ENCODE data around the gene ZMYND19. TPM values are rescaled to one million over a fixed set of nuclear protein-coding genes. Genes with fewer than 3 reads are reported as not detected.

ZMYND19 gene
- total RNA-seq, 2 experiments from 2014 or later = 31.3 to 33.0 TPM

GRCh38 chr9:137593176-137593575 lies 2.9 kb upstream of the ZMYND19 start:
- ATAC-seq (ENCODE audit: low read depth) (no peak), DNase-seq (no peak)
- H3K36me3 Mint-ChIP-seq = peaks cover 1% of the 10 kb centered on the region
- peaks cover 8% of the 10 kb centered on the region for H3K4me1 Mint-ChIP-seq
- no peak overlapping the region for H3K27ac Mint-ChIP-seq
- peaks cover 2% of the 10 kb centered on the region for H3K27me3 Mint-ChIP-seq
- H3K4me3 Mint-ChIP-seq = no peak overlapping the region
- no peaks in the 10 kb centered on the region for H3K9me3 Mint-ChIP-seq
- POLR2A ChIA-PET = no interaction called here

GRCh38 chr9:137592767-137593166 lies 2.5 kb upstream of the ZMYND19 start:
- POLR2A ChIA-PET = interaction anchor here (0.5 kb wide), 1 partner anchor 19 kb away, joined by 3 read pairs; no protein-coding TSS in a partner anchor
- no peak for ATAC-seq (ENCODE audit: low read depth)
- H3K4me3 Mint-ChIP-seq = no peak overlapping the region
- H3K9me3 Mint-ChIP-seq = no peaks in the 10 kb centered on the region
- peaks cover 5% of the 10 kb centered on the region for H3K36me3 Mint-ChIP-seq
- peaks cover 11% of the 10 kb centered on the region for H3K4me1 Mint-ChIP-seq
- no peak overlapping the region for H3K27ac Mint-ChIP-seq
- DNase-seq = no peak
- H3K27me3 Mint-ChIP-seq = peaks cover 2% of the 10 kb centered on the region

DNA sequence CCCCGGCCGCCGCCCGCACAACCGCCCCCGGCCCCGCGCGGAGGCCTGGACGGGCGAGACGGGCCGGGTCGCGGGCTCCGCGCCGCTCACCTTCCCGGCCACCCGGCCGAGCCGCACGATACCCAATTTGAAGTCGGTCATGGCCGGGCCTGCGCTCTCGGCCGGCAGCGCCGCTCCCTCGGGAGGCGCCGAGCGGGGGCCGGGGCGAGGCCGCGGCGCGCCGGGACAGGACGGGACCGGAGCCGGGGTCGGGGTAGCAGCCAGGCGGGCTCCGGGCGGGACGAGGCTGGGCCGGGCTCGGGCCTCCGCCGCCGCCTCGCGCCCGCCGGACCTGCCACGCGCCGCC lies 216 bp downstream of the ZMYND19 start:
- Mint-ChIP-seq H3K4me1 (peaks cover 11% of the 10 kb centered on the region), H3K27ac (no peak overlapping the region), H3K4me3 (no peak overlapping the region), H3K36me3 (peaks cover 8% of the 10 kb centered on the region), H3K9me3 (no peaks in the 10 kb centered on the region), H3K27me3 (no peaks in the 10 kb centered on the region)
- ATAC-seq (ENCODE audit: low read depth) (no peak), DNase-seq (no peak)
- POLR2A ChIA-PET = interaction anchor here (1.2 to 1.8 kb wide), 6 partner anchors 12 to 40 kb away, joined by 3 to 7 read pairs (median 4); partner anchors contain the start of genes ARRDC1, EHMT1, MRPL41 and PNPLA7

GRCh38 chr9:137589441-137590122 lies 730 bp downstream of the ZMYND19 start:
- no peaks in the 10 kb centered on the region for H3K27me3 Mint-ChIP-seq
- POLR2A ChIA-PET = interaction anchor here (1.2 kb wide), 1 partner anchor 38 kb away, joined by 5 read pairs; the partner anchor contains the start of gene MRPL41
- ATAC-seq (ENCODE audit: low read depth) (peak; percentile 6), DNase-seq (peak; percentile 60)
- peaks cover 11% of the 10 kb centered on the region for H3K4me1 Mint-ChIP-seq
- no peaks in the 10 kb centered on the region for H3K9me3 Mint-ChIP-seq
- H3K27ac Mint-ChIP-seq = peak overlapping the region; percentile 76
- peaks cover 8% of the 10 kb centered on the region for H3K36me3 Mint-ChIP-seq
- peak overlapping the region; percentile 88 for H3K4me3 Mint-ChIP-seq

DNA sequence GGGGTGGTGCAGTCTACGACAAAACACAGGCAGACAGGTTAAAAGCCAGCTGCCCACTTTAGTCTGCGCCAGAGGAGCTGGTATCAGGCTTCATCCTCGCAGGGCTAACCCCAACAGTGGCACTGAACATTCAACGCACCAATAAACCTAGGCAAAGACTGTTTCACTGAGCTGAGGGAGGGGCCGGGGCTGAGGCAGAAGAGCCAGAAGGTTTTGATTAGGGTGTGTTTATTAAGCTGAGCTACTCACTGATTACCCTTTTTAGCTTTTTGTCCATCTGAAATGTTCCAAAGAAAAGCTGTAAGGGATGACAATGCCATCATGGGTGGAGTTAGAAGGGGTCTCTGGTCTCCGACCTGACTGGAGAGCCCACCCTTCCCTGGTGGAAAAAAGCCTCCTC lies 1.4 kb downstream of the ZMYND19 start:
- Mint-ChIP-seq H3K36me3 (peaks cover 8% of the 10 kb centered on the region), H3K4me1 (peaks cover 11% of the 10 kb centered on the region), H3K27ac (no peak overlapping the region), H3K9me3 (no peaks in the 10 kb centered on the region), H3K27me3 (no peaks in the 10 kb centered on the region), H3K4me3 (peak overlapping the region; percentile 88)
- DNase-seq = no peak
- POLR2A ChIA-PET = interaction anchor here (1.2 kb wide), 1 partner anchor 37 kb away, joined by 5 read pairs; the partner anchor contains the start of gene MRPL41
- no peak for ATAC-seq (ENCODE audit: low read depth)

DNA sequence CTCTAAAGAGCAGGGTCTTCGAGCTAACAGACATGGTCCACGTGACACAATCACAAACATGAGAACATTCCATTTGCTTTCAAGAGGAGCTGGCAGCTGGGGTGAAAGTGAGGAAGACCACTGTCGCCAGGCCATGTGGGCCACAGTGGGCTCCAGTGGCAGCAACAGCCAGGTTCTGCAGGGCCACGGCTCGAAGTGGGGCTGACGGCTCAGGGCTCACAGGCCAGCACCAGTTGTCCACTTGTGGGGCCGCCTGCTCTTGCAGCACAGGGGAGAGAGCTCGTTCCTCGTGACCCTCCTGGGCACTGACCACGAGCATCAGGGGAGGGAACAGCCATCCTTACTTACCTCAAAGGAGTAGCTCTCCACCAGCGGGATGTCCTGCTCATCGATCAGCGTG lies 2.0 kb downstream of the ZMYND19 start:
- no peak for DNase-seq
- Mint-ChIP-seq H3K27ac (no peak overlapping the region), H3K27me3 (no peaks in the 10 kb centered on the region), H3K9me3 (no peaks in the 10 kb centered on the region), H3K4me3 (peak overlapping the region; percentile 29), H3K4me1 (peaks cover 11% of the 10 kb centered on the region), H3K36me3 (peaks cover 8% of the 10 kb centered on the region)
- POLR2A ChIA-PET = interaction anchor here (0.5 to 1.2 kb wide), 4 partner anchors 8 to 323 kb away, joined by 3 to 6 read pairs (median 4); partner anchors contain the start of gene MRPL41
- ATAC-seq (ENCODE audit: low read depth) = no peak

DNA sequence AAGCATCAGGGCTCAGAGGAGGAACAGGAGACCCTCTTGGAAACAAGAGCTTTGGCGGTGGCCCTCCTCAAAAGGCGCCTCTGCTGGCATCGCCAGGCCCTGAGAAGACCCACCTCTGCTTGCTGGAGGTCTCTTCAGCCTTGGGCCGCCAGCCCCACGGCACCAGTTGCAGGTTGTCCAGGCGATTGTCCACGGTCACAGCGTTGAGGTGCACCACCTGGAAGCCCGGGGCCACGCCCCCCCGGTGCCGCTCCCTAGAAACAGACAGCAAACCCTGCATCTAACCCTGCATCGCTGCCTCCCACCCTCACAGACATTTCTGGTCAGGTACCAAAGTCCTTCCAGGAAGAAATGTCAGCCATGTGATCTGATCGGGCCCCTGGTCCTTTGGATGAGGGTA lies 3.5 kb downstream of the ZMYND19 start:
- POLR2A ChIA-PET = no interaction called here

DNA sequence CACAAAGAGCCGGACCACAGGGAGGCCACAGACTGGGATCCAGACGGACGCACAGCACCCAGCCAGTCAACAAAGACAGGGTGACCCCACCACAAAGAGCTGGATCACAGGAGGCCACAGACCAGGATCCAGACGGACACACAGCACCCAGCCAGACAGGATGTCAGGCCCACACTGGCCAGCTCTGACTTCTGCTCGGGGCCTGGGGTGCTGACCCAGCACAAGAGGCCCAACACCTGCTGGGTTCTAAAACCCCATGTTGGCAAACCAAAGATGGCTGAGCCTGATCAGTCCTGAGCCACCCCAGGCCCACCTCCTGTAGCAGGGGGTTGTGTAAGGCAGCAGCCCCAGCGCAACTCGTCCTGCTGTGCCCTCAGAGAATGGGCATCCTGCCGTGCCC lies 6.4 kb downstream of the ZMYND19 start:
- POLR2A ChIA-PET = no interaction called here
- ATAC-seq (ENCODE audit: low read depth) (no peak), DNase-seq (no peak)
- Mint-ChIP-seq H3K4me1 (peaks cover 7% of the 10 kb centered on the region), H3K4me3 (no peak overlapping the region), H3K27me3 (no peaks in the 10 kb centered on the region), H3K27ac (no peak overlapping the region), H3K36me3 (peaks cover 7% of the 10 kb centered on the region), H3K9me3 (no peaks in the 10 kb centered on the region)

More for the DNA sequence above, 3.5 kb downstream of the ZMYND19 start:
- no peak overlapping the region for H3K27ac Mint-ChIP-seq
- ATAC-seq (ENCODE audit: low read depth) (no peak), DNase-seq (no peak)
- no peaks in the 10 kb centered on the region for H3K9me3 Mint-ChIP-seq
- peaks cover 11% of the 10 kb centered on the region for H3K4me1 Mint-ChIP-seq
- H3K27me3 Mint-ChIP-seq = no peaks in the 10 kb centered on the region
- peaks cover 8% of the 10 kb centered on the region for H3K36me3 Mint-ChIP-seq
- H3K4me3 Mint-ChIP-seq = no peak overlapping the region

DNA sequence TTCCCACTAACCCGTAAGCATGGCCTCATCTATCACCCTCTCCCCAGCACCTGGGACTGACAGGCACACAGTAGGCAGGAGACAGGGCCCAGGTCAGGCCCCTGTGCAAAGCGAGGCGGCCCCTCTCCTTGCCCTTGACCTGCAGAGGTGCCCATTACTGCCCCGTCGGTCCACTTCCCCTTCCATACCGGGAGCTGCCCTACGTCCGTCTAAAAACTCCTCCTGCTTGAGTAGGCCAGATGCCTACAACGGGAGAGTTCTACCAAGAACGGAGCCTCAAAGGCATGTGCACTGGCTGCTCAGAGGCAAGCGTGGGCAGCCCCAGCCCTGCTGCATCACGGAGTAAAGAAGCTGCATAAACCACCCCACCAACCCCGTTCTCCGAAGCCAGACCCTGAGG lies 7.0 kb downstream of the ZMYND19 start:
- DNase-seq (no peak), ATAC-seq (ENCODE audit: low read depth) (no peak)
- Mint-ChIP-seq H3K36me3 (peaks cover 7% of the 10 kb centered on the region), H3K4me3 (no peak overlapping the region), H3K4me1 (peaks cover 5% of the 10 kb centered on the region), H3K27me3 (no peaks in the 10 kb centered on the region), H3K27ac (no peak overlapping the region), H3K9me3 (no peaks in the 10 kb centered on the region)
- POLR2A ChIA-PET = no interaction called here

DNA sequence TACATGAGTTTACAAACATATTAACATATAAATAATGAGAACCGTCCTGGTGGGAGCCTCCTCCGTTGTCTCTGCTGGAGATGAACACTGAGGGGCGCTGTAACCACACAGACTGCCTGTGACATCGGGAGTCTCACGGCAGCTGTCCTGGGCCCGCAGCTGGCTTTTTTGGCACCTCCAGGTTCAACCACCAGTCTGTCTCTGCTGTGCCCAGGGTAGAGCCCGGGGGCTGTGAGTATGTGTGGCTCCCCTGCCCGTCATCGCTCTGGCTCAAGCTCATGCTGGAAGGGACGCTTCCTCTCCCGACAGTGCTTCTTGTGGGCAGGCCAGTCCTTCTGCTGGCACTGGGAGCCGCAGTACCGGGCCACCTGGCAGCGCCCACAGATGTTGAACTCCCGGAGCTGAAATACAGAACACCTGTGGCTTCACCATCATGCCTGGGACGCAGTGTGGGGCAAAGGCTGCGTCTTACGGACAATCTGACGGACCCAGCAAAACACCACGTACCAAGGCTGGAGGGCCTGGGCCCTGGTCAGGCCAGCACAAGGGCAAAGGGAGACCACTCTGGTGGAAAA lies 7.9 kb downstream of the ZMYND19 start:
- POLR2A ChIA-PET = no interaction called here
- no peak for DNase-seq
- Mint-ChIP-seq H3K4me3 (no peak overlapping the region), H3K36me3 (peaks cover 2% of the 10 kb centered on the region), H3K27ac (no peak overlapping the region), H3K9me3 (no peaks in the 10 kb centered on the region), H3K27me3 (no peaks in the 10 kb centered on the region), H3K4me1 (peaks cover 7% of the 10 kb centered on the region)
- ATAC-seq (ENCODE audit: low read depth) = no peak

GRCh38 chr9:137581361-137582285 lies 8.7 kb downstream of the ZMYND19 start:
- no peaks in the 10 kb centered on the region for H3K27me3 Mint-ChIP-seq

DNA sequence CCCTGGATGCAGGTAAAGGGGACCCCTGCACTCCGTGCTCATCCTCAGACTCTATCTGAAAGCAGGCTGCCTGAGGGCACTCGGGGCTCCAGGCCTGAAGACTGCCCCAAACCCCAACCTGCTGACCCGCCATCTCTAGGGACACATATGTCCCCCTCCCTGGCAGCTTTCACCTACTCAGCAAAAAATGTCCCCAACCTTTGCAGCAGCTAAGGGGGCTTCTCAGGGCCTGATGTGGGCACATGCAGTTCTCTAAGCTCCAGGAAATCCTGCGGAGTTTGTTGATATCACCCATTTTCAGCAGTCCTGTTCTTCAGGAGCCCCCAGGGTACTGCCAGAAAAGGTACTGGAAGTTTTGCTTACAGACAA lies 9.4 kb downstream of the ZMYND19 start:
- DNase-seq (no peak), ATAC-seq (ENCODE audit: low read depth) (no peak)
- peaks cover under 1% of the 10 kb centered on the region for H3K36me3 Mint-ChIP-seq
- peaks cover 19% of the 10 kb centered on the region for H3K4me1 Mint-ChIP-seq
- H3K27me3 Mint-ChIP-seq = no peaks in the 10 kb centered on the region
- H3K4me3 Mint-ChIP-seq = no peak overlapping the region
- no peak overlapping the region for H3K27ac Mint-ChIP-seq
- POLR2A ChIA-PET = no interaction called here
- H3K9me3 Mint-ChIP-seq = no peaks in the 10 kb centered on the region

More at GRCh38 chr9:137581361-137582285, 8.7 kb downstream of the ZMYND19 start:
- DNase-seq (no peak), ATAC-seq (ENCODE audit: low read depth) (no peak)
- Mint-ChIP-seq H3K27ac (no peak overlapping the region), H3K4me3 (no peak overlapping the region), H3K36me3 (peaks cover 2% of the 10 kb centered on the region), H3K9me3 (no peaks in the 10 kb centered on the region), H3K4me1 (peaks cover 14% of the 10 kb centered on the region)
- POLR2A ChIA-PET = no interaction called here

DNA sequence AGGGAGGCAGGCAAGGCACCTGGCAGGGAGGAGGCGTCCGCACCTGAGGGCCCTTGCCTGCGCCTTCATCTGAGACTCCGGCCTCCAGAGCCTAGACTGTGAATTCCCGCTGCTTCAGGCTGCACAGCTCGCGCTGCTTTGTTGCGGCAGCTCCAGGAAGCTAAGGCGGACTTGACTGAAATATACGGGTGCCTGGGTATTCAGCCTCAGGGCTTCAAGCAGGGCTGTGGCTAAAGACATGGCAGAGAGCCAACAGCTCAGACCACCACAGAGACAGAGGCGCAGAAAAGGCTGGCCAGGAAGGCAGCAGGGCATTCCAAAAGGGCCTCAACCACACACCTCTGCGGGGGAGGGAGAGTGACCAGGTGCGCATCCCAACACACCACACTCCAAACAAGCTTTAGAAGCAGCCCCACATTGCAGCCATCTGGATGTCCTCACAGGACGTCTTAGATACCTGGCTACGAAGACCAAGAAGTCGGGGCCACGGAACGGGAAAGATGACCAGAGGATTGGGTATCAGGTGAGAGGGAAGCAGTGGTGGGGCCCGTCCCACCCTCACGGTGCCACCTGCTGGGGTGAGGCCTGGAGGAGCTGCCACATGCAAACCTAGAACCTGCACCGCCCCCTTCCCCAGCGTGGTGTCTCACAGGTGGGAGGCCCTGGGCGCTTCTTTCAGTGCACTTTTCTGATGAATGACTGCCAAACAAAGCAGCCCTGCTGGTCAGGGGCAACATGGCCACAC lies 9.9 kb downstream of the ZMYND19 start:
- Mint-ChIP-seq H3K36me3 (no peaks in the 10 kb centered on the region), H3K9me3 (no peaks in the 10 kb centered on the region), H3K27me3 (no peaks in the 10 kb centered on the region), H3K4me1 (peaks cover 23% of the 10 kb centered on the region), H3K4me3 (no peak overlapping the region), H3K27ac (no peak overlapping the region)
- ATAC-seq (ENCODE audit: low read depth) (no peak), DNase-seq (no peak)
- POLR2A ChIA-PET = no interaction called here
